ENCODE data around the gene SLC1A7. TPM values are rescaled to one million over a fixed set of nuclear protein-coding genes. Genes with fewer than 3 reads are reported as not detected.

The SLC1A7 gene
- total RNA-seq, 4 donors from 2014 or later: 0.45 to 3.7 (median 0.84) TPM

- peaks cover 0 to 23% (median 12%) of the 10 kb centered on the region in 4 donors for H3K27me3 ChIP-seq
- peak overlapping the region in 1 of 4 donors; percentile 45 for H3K27ac ChIP-seq (replicated peaks in 1 of 4)
- intact Hi-C loops (cut with DNase I): loop anchor here (10.0 kb wide), 1 partner anchor 118 kb away; no protein-coding TSS in a partner anchor
- no peak for DNase-seq (ENCODE audit: extremely low spot score)
- WGBS: 75% methylated on average over 6 of the region's 6 CpGs
- no peak overlapping the region for H3K4me3 ChIP-seq
- peaks cover 0 to 9% (median 0%) of the 10 kb centered on the region in 4 donors for H3K36me3 ChIP-seq
- peaks cover 14 to 28% (median 23%) of the 10 kb centered on the region in 4 donors for H3K4me1 ChIP-seq
- no peaks in the 10 kb centered on the region for H3K9me3 ChIP-seq
- no peak for TF ChIP-seq POLR2AphosphoS5 (IDR thresholded peaks at IDR 0.05)
- no peak for TF ChIP-seq POLR2A (IDR thresholded peaks at IDR 0.05; ENCODE audit: low read depth)
- no peak for TF ChIP-seq EP300 (IDR thresholded peaks at IDR 0.05)
- TF ChIP-seq, protein P1, sequence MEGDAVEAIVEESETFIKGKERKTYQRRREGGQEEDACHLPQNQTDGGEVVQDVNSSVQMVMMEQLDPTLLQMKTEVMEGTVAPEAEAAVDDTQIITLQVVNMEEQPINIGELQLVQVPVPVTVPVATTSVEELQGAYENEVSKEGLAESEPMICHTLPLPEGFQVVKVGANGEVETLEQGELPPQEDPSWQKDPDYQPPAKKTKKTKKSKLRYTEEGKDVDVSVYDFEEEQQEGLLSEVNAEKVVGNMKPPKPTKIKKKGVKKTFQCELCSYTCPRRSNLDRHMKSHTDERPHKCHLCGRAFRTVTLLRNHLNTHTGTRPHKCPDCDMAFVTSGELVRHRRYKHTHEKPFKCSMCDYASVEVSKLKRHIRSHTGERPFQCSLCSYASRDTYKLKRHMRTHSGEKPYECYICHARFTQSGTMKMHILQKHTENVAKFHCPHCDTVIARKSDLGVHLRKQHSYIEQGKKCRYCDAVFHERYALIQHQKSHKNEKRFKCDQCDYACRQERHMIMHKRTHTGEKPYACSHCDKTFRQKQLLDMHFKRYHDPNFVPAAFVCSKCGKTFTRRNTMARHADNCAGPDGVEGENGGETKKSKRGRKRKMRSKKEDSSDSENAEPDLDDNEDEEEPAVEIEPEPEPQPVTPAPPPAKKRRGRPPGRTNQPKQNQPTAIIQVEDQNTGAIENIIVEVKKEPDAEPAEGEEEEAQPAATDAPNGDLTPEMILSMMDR (IDR thresholded peaks at IDR 0.05): no peak
Measured at GRCh38 chr1:53066488-53066887, 76.0 kb downstream of the SLC1A7 start.

- 93% methylated on average over 7 of the region's 7 CpGs for WGBS
- no peak overlapping the region for H3K4me3 ChIP-seq
- peaks cover 0 to 32% (median 12%) of the 10 kb centered on the region in 4 donors for H3K27me3 ChIP-seq
- H3K9me3 ChIP-seq: no peaks in the 10 kb centered on the region
- peaks cover 15 to 39% (median 31%) of the 10 kb centered on the region in 4 donors for H3K4me1 ChIP-seq
- H3K27ac ChIP-seq (replicated peaks in 1 of 4): peak overlapping the region in 1 of 4 donors; percentile 14
- H3K36me3 ChIP-seq: peaks cover 0 to 6% (median 0%) of the 10 kb centered on the region in 4 donors
- intact Hi-C loops (cut with DNase I): loop anchor here (10.0 kb wide), 1 partner anchor 119 kb away; no protein-coding TSS in a partner anchor
- no peak for DNase-seq (ENCODE audit: extremely low spot score)
- TF ChIP-seq EP300 (IDR thresholded peaks at IDR 0.05) (no peak), POLR2AphosphoS5 (IDR thresholded peaks at IDR 0.05) (no peak), POLR2A (IDR thresholded peaks at IDR 0.05; ENCODE audit: low read depth) (no peak)
- TF ChIP-seq, protein P1 (IDR thresholded peaks at IDR 0.05): no peak
Measured at GRCh38 chr1:53065391-53065790, 77.0 kb downstream of the SLC1A7 start.

GRCh38 chr1:53063744-53064515, 78.5 kb downstream of the SLC1A7 start:
- WGBS: 91% methylated on average over 9 of the region's 9 CpGs
- peaks cover 0 to 32% (median 12%) of the 10 kb centered on the region in 4 donors for H3K27me3 ChIP-seq
- peak overlapping the region; percentile 56 to 78 (median 65) for H3K4me3 ChIP-seq
- H3K4me1 ChIP-seq: peaks cover 15 to 45% (median 31%) of the 10 kb centered on the region in 4 donors
- DNase-seq (ENCODE audit: extremely low spot score): no peak
- no peaks in the 10 kb centered on the region for H3K36me3 ChIP-seq
- TF ChIP-seq, protein P1 (IDR thresholded peaks at IDR 0.05): no peak
- TF ChIP-seq POLR2A (IDR thresholded peaks at IDR 0.05; ENCODE audit: low read depth) (no peak), POLR2AphosphoS5 (IDR thresholded peaks at IDR 0.05) (no peak), EP300 (IDR thresholded peaks at IDR 0.05) (no peak)
- no peaks in the 10 kb centered on the region for H3K9me3 ChIP-seq
- intact Hi-C loops (cut with DNase I): loop anchor here (10.0 kb wide), 1 partner anchor 121 kb away; no protein-coding TSS in a partner anchor
- H3K27ac ChIP-seq (replicated peaks in 1 of 4): peak overlapping the region in 2 of 4 donors; percentile 73 to 75

GRCh38 chr1:53062708-53063591, 79.5 kb downstream of the SLC1A7 start:
- H3K27me3 ChIP-seq: peaks cover 0 to 32% (median 12%) of the 10 kb centered on the region in 4 donors
- peak overlapping the region; percentile 56 to 78 (median 65) for H3K4me3 ChIP-seq
- H3K27ac ChIP-seq (replicated peaks in 1 of 4): peak overlapping the region; percentile 73 to 79 (median 76)
- 15% methylated on average over 25 of the region's 61 CpGs for WGBS
- intact Hi-C loops (cut with DNase I): loop anchor here (10.0 kb wide), 1 partner anchor 122 kb away; no protein-coding TSS in a partner anchor
- no peaks in the 10 kb centered on the region for H3K9me3 ChIP-seq
- DNase-seq (ENCODE audit: extremely low spot score): no peak
- H3K4me1 ChIP-seq: peaks cover 15 to 45% (median 29%) of the 10 kb centered on the region in 4 donors
- TF ChIP-seq, protein P1 (IDR thresholded peaks at IDR 0.05): no peak
- TF ChIP-seq POLR2A (IDR thresholded peaks at IDR 0.05; ENCODE audit: low read depth) (no peak), EP300 (IDR thresholded peaks at IDR 0.05) (no peak), POLR2AphosphoS5 (IDR thresholded peaks at IDR 0.05) (no peak)
- no peaks in the 10 kb centered on the region for H3K36me3 ChIP-seq

Measured in esophagus muscularis mucosa (tissue), 4 donors.